ENCODE data around the gene SEPTIN5.
"Not testable (repeated sequence)": the region's sequence is repeated elsewhere in the genome, so short reads cannot be mapped to it uniquely, and the experiment has no call there.

The SEPTIN5 gene

GRCh38 chr22:19714312-19715187 is at the start of gene SEPTIN5:
TSS of gene SEPTIN5 (plus strand) at chr22:19714503. CDS start at chr22:19714589, 86 bp downstream.
- DNase-seq (ENCODE audit: low read depth): no peak

- no peak for DNase-seq (ENCODE audit: low read depth)
These were observed 49.1 kb upstream of the SEPTIN5 start for GRCh38 chr22:19664951-19665783.

- DNase-seq (ENCODE audit: low read depth): no peak
These were observed 48.3 kb upstream of the SEPTIN5 start for GRCh38 chr22:19665784-19666672.

GRCh38 chr22:19666673-19667593 is 47.4 kb upstream of the SEPTIN5 start:
- no peak for DNase-seq (ENCODE audit: low read depth)

- DNase-seq (ENCODE audit: low read depth): no peak
These were observed 46.2 kb upstream of the SEPTIN5 start for GRCh38 chr22:19667872-19668740.

- DNase-seq (ENCODE audit: low read depth): no peak
These were observed 45.6 kb upstream of the SEPTIN5 start for GRCh38 chr22:19668748-19669147.

- DNase-seq (ENCODE audit: low read depth): no peak
These were observed 44.7 kb upstream of the SEPTIN5 start for GRCh38 chr22:19669570-19669969.

- DNase-seq (ENCODE audit: low read depth): no peak
These were observed 43.0 kb upstream of the SEPTIN5 start for GRCh38 chr22:19671316-19671715.

GRCh38 chr22:19672054-19672776 is 42.1 kb upstream of the SEPTIN5 start:
- no peak for DNase-seq (ENCODE audit: low read depth)

- DNase-seq (ENCODE audit: low read depth): no peak
These were observed 40.6 kb upstream of the SEPTIN5 start for GRCh38 chr22:19673660-19674059.

GRCh38 chr22:19674129-19674928 is 40.0 kb upstream of the SEPTIN5 start:
- no peak for DNase-seq (ENCODE audit: low read depth)

- no peak for DNase-seq (ENCODE audit: low read depth)
These were observed 39.4 kb upstream of the SEPTIN5 start for GRCh38 chr22:19674929-19675253.

- DNase-seq (ENCODE audit: low read depth): no peak
These were observed 38.9 kb upstream of the SEPTIN5 start for GRCh38 chr22:19675428-19675827.

GRCh38 chr22:19676437-19676836 is 37.9 kb upstream of the SEPTIN5 start:
- DNase-seq (ENCODE audit: low read depth): not testable (repeated sequence)

- no peak for DNase-seq (ENCODE audit: low read depth)
These were observed 35.3 kb upstream of the SEPTIN5 start for GRCh38 chr22:19678949-19679521.

- DNase-seq (ENCODE audit: low read depth): peak; percentile 38
These were observed 34.7 kb upstream of the SEPTIN5 start for GRCh38 chr22:19679522-19680101.

- no peak for DNase-seq (ENCODE audit: low read depth)
These were observed 33.9 kb upstream of the SEPTIN5 start for GRCh38 chr22:19680287-19680881.

Data from ELR (cell line).